ENCODE data around the gene THAP4. TPM values are rescaled to one million over a fixed set of nuclear protein-coding genes. Genes with fewer than 3 reads are reported as not detected.

Gene THAP4
- total RNA-seq, 1 donor from 2014 or later: 20.0 TPM

DNA sequence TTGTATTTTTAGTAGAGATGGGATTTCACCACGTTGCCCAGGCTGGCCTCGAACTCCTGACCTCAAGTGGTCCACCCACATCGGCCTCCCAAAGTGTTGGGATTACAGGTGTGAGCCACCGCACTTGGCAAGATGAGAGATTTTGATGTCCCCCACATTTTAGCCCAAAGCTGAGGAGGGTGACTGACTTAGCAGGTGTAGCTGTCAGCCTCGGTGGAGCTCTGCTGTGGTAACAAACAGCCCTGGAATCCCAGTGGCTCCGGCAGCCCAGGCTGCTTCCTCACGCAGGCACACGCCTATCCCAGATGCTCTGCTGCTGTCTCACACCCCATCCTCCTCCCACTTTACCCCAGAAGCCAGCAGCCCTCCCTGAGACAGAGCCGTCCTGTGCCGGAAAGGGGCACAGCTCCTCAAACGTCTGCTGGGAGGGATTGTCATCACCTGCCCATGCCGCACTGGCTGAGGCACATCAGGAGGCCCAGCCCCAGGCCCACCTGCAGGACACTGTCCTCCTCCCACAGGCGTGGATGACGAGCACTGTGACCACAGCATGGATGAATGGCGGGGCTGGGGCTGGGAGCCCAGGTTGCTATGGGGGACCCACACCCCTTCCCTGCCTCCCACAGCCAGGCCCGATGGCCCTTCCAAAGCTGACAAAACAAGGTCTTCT is 89.0 kb downstream of the THAP4 start:
- no peak for DNase-seq

DNA sequence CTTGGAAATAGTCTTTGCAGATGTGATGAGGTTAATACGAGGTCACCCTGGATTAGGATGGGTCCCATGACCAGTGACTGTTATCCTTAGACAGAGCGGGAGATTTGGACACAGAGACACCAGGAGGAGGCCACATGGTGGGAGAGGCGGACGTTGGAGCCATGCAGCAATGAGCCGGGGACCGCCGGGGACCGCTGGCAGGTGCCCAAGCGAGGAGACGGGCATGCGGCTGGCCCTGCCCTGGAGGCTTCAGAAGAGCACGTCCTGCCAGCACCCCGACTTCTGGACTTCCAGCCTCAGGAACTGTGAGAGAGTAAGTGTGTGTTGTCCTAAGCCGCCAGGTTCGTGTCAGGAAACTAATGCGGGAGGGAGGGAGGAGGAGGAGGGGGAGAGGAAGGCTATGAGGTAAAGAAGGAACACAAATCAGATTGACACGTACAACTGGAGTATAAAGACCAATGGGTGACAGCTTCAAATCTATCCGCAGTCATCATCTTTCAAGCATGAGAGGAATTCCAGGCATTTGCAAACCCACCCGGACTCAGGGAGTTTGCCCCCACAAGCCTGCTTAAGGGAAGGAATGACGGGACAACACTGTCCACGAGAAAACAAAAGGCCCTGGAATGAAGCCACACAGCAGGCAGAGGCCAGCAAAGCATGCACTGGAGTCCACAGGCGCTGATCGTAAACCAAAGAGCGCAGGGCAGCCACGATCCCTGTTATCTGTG is 90.0 kb downstream of the THAP4 start:
- peak; percentile 38 for DNase-seq

DNA sequence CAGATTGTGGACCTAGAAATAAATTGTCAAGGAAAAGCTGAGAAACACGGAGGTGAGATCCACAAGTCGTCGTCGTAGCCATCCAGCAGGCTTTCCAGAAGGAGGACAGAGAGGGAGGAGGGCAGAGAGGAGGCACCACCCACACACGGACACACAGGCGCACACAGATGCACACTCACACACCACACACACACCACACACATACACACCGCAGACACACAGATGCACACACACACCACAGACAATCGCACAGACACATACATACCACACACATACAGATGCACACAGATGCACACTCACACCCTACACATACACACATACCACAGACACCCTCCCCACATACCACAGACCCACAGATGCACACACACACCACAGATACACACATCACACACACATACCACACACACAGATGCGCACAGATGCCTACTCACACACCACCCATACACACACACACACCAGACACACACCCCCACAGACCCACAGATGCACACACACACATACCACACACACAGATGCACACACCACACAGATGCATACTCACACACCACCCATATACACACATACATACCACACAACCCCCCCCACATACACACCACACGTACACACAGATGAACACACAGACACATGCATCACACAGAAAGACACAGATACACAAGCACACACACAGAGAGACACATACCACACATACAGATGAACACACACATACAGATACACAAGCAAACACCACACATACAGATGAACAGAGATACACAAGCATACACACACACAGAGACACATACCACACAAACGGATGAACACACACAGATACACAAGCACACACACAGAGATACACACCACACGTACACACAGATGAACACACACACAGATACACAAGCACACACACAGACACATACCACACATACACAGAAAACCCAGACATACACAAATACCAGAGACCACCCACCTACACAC is 91.2 kb downstream of the THAP4 start:
- DNase-seq: no peak

DNA sequence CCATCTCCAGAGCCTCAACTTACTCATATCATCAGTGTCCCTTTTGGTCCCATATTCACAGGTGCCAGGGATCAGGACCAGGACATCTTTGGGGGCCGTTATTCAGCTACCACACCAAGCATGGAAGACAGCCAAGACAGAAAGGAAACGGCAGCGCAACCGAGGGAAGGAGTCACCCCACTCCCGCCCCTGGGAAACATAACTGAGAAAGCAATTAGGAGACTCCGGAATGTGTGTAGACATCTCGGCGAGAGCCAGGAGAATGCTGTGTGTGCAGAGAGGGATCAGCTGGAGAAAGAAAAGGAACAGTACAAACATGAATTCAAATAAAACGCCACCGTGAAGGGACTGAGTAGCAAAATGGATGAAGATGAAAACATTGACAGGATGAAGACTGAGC is 91.9 kb downstream of the THAP4 start:
- DNase-seq: no peak

DNA sequence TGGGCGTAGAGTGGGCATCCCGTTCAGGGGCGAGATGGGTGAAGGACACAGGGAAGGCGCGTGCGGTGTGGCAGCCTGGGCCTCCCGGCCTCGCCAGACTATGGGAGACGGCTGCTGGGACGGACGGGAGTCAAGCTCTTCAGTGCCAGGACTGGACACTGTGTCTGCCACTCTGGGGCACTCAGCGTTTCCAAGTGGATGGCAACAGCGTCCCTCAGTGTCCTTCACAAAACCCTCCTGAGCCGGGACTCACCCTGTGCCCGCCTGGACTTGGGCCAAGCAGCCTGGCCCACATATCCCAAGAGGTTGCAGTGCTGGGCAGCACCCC is 94.7 kb downstream of the THAP4 start:
- no peak for DNase-seq

DNA sequence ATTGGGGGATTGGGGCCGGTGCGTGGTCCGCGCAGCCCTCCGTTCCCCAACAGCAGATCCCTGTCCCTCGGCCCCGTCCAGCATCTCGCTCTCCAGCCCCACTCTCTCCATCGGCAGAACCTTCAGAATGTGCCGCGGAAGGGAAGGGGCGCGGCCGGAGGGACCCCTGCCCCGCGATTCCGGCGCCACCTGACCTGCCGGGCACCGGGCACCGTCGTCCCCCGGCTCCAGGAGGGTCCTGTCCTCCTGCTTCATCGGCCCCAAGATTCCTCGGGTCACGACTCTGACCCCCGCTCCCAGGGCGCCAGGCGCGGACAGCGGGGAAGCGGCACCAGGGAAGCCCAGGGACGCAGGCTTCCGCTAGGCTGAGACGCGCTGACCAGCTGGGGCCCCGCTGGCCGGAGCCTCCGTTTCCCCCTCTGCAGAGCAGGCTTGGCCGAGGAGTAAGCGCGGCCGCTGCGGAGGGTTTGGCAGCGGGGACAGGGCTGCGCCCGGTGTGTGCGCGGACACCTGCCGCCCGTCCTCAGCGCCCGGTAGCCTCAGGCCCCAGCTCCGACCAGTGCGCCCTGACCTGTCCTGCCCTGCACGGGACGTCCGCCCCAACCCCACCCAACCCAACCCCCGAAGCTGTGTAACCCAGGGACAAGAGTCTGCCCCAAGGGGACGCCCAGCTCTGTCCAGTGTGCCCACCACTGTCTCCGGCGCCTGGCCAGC is 95.2 kb downstream of the THAP4 start:
- DNase-seq: no peak

DNA sequence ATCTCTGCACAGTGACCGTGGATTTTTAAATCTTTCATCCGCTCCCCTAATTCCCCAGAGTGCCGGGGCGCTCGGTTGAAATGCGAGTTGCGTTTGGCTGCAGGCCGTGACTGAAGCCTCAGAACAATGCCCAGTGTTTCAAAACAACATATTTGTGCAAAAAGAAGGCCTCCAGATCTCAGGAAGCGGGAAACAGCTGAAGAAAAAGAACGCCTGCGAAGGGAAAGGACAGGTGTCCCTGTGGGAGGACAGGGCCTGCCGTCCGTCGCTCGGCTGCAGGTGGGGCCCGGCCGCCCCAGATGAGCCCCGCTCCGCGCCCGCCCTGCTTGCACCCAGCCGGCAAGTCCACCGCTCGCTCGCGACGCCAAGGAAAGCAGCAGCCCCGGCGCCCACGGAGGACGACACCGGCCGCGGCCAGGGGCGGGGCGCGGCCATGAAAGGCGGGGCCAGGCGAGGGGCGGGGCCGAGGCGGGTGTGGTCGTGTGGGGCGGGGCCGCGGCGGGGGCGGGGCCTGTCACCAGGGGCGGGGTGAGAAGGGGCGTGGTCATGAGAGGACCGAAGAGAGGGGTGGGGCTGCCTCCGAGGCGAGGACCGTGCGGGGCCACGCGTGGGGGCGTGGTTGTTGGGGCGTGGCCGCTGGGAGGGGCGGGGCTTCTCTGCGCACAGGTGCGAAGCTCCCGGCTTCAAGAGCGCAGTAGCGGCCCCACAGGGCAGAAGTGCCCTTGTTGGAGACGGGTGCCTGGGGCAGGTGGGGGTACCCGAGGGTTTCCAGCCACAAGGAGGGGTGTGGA is 96.0 kb downstream of the THAP4 start:
- DNase-seq: no peak

DNA sequence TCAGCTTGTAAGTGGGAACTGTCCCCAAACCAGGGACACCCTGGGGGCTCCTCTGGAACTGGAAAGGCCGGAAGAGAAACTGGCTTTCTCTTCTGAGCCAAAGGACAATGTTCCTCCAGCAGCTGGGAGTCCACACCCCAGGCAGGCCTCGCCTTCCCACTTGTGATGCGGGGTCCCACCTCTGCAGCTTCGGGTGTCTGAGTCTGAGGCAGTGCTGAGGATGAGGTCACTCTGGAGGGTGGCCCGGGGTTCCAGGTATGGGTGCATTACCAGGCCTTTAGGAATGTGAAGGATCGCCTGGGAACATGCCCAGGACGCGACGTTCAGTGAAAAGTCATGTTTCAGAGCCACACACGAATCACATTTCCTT is 96.6 kb downstream of the THAP4 start:
- DNase-seq: no peak

DNA sequence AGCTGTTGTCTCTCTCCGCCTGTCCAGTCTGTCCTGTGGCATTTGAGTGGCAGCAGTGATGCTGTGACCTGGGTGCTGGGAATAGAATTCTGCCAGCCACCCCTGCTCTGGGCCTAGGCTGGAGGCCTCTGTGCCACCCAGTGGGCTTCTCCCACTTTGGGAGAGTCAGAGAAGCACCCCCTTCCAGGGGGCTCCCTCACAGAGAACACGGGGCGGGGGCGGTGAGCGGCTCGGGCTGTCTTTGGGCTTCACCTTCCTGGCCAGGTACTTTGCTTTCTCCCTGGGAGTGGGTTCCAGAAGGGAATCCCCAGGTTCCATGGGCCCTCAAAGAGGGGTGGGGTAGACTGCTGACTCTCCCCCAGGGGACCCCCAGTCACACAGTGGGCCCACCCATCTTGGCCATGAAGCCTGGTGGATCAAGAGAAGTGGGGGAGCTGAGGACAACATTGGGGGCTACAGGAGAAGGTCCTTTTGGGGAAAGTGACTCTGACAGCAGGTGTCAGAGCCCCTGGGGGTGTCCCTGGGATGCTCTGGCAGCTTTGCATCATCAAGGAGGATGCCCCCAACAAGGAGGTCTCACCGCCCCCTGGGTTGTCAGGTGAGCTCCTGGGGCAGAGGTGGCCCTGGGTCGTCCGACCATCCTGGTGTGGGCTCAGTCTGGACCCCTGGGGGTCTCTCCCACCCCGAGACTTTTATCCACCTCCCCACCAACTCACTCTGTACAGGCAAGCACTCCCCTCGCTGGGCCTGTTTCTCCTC is 97.2 kb downstream of the THAP4 start:
- DNase-seq: no peak

DNA sequence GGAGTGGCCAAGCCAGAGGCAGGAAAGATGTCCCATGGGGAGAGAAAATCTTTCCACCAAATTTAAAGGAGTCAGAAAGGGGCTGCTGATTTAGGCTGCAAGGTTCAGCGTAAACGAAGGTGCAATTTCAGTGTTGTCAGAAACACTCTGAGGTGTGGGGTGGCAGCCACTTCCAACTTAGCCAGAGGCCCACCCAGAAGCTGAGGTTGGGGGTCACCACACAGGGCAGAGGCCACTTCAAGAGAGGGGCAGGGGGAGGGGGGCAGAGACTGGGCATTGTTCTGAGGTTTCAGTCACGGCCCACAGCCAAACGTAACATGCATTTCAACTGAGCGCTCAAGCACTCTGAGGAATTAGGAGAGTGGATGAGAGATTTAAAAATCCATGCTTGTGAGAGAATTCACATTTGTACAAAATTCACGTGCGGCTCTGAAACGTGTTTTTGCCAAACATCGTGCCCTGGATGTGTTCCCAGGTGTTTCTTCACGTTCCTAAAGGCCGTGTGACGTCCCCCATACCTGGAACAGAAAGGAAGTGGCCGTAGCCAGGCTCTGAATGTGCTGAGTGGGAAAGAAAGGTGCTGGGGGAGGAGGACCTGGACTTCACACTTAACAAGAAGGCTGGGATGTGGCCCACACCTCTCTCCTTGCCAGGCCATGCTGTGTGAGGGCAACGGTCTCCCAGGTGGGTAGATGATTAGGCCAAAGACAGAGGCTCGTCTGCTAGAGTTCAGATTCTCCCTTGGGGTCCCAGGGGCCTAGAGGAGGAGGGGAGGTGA is 97.9 kb downstream of the THAP4 start:
- no peak for DNase-seq

DNA sequence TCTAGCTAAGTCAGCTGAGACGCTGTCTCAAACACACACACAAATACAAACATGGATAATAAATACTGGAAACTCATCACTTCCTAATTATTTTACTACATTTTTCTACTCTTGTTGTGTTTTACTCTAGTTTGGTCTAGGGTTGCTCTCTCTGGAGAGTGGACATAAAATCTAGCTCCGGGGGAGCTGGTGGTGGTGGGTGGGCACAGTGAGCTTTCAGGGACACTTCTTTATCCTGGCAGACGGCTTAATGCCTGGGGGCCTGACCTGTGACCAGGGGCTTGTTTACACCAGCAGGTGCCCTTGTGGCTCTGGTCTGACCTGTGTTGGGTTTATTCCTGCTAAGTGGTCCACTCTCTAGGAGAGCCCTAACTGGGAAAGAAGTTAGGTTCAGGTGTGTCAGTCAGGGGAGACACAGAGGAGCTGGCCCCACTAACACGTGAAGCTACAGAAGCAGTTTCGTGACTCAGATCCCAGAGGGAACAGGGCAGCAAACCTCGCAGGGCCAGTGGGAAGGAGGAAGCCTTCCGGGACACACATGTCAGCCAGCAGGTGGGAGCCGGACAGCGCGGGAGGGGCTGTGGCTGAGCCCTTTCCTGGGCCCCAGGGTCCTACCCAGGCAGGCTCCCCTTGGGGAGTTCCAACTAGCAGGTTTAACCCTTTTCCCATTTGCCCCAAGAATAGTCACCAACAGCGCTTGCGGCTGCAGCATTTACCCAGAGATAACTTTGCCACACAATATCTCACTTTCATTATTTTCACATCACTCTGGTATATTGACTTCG is 100.9 kb downstream of the THAP4 start:
- no peak for DNase-seq

DNA sequence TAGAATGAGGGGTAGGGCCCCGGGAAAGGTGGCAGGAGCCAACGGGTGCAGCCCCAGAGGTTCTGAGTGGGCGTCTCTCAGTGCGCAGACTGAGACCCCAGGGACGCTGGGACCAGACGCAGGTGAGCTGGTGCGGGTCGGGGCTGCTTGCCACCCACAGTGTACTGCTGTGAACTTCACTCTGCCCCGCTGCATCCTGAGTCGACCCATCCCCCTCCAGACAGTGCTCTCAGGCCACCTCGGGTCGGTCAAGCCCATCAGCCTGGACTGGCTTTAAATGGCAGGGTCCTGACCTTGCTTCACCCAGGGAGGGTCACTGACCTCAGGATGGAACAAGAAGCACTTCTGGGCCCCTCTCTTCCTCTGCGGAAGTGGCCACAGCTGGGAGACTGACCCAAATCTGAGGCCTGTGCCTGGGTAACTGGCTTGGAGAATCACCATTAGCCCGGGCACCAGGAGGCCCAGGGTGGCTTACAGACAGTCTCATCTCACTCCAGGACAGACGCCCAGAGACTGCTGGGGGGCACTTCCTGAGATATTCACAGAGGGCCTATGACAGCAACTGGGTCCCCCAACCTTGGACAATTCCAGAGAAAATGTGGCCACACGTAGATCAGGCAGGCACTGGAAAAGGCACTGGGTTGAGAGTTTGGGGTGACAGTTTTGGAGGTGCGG is 102.1 kb downstream of the THAP4 start:
- no peak for DNase-seq

Small RNAs within 50 kb of the gene (small RNA-seq; reads per million reads assigned to genes)
- gene RNA5SP122 (ENCODE audit: low replicate concordance): not detected

Other genes starting within 250 kb of the THAP4 start
- 107 TPM for gene STK25, start 128.6 kb downstream of the THAP4 start, total RNA-seq
- gene BOK, start 78.4 kb downstream of the THAP4 start, total RNA-seq: 17.9 TPM
- 50.2 TPM for gene ATG4B, start 535 bp upstream of the THAP4 start, total RNA-seq
- gene DTYMK, start 49.7 kb upstream of the THAP4 start, total RNA-seq: 13.8 TPM
- 32.4 TPM for gene ING5, start 64.9 kb upstream of the THAP4 start, total RNA-seq
- gene D2HGDH, start 97.5 kb upstream of the THAP4 start, total RNA-seq: 16.4 TPM
- 0.30 TPM for gene GAL3ST2, start 139.7 kb upstream of the THAP4 start, total RNA-seq
- gene NEU4, start 172.0 kb upstream of the THAP4 start, total RNA-seq: 0.30 TPM
- gene PDCD1, start 221.7 kb upstream of the THAP4 start, total RNA-seq: 0.10 TPM
- not detected for gene RTP5, start 232.6 kb upstream of the THAP4 start, total RNA-seq

Measured in skin of body (tissue), 3 donors.